ENCODE data around the gene HBQ1.

GRCh38 chr16:178668-179015 lies 1.6 kb upstream of the HBQ1 start:
- TF ChIP-seq, protein P1, sequence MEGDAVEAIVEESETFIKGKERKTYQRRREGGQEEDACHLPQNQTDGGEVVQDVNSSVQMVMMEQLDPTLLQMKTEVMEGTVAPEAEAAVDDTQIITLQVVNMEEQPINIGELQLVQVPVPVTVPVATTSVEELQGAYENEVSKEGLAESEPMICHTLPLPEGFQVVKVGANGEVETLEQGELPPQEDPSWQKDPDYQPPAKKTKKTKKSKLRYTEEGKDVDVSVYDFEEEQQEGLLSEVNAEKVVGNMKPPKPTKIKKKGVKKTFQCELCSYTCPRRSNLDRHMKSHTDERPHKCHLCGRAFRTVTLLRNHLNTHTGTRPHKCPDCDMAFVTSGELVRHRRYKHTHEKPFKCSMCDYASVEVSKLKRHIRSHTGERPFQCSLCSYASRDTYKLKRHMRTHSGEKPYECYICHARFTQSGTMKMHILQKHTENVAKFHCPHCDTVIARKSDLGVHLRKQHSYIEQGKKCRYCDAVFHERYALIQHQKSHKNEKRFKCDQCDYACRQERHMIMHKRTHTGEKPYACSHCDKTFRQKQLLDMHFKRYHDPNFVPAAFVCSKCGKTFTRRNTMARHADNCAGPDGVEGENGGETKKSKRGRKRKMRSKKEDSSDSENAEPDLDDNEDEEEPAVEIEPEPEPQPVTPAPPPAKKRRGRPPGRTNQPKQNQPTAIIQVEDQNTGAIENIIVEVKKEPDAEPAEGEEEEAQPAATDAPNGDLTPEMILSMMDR (IDR thresholded peaks at IDR 0.05; ENCODE audit: low read depth, low read length, poor library complexity, severe bottlenecking), result no peak
- no peak for TF ChIP-seq EZH2phosphoT487 (IDR thresholded peaks at IDR 0.05; ENCODE audit: borderline replicate concordance, low read length)

Data from DOHH2 (cell line).